IPS DF 19.7 (cell line): Measurements from ENCODE around the gene RPS16.
A peak's percentile ranks its signal among the peaks of the same experiment; 100 is the strongest.

Experiments
- DNase-seq: peaks from one replicate; pipeline ENCODE4 v3.0.0-alpha.2; 2013; ENCODE audit warnings: low read depth, low spot score

RPS16 gene

GRCh38 chr19:39407660-39408391 is 27.9 kb downstream of the RPS16 start:
- DNase-seq = no peak

GRCh38 chr19:39407410-39407659 is 28.4 kb downstream of the RPS16 start:
- no peak for DNase-seq

DNA sequence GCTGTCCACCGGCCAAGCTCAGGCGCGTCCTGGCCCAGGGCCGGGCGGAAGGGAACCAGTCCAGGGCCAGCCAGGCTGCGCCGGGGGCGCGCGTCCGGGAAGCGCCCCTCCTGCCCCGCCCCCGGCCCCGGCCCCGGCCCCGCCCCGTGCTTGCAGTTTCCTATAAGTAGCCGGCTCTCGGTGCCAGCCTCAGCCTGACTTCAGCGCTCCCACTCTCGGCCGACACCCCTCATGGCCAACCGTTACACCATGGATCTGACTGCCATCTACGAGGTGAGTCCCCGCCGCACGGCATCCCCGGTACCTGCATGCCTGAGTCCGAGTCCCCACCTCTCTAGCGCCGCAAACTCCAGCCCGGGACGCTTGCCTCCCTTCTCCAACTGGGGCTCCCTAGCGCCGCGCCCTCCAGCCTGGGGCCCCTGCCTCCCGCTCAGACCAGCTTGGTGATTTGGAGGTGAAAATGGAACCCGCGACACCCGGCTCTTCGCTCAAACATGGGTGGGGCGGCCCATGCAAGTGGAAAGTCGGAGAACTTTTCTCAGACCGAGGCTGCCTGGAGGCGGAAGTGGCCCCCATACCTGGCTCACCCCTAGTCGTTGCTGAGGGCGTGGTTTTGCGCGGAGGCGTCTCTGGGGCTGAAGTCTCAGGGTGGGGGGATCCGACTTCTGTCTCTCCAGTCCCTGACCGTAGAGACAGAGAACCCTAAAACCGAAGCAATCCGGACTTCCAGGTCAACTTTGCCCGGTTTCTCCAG is 28.9 kb downstream of the RPS16 start, which contains the start of gene ZFP36:
Gene ZFP36, plus strand, starts transcription at position 192 of the 754 bp plus-strand sequence. Its CDS starts 58 bp downstream, at position 250.
- DNase-seq = no peak

- no peak for DNase-seq
These were observed 29.6 kb downstream of the RPS16 start for GRCh38 chr19:39405958-39406655.

DNA sequence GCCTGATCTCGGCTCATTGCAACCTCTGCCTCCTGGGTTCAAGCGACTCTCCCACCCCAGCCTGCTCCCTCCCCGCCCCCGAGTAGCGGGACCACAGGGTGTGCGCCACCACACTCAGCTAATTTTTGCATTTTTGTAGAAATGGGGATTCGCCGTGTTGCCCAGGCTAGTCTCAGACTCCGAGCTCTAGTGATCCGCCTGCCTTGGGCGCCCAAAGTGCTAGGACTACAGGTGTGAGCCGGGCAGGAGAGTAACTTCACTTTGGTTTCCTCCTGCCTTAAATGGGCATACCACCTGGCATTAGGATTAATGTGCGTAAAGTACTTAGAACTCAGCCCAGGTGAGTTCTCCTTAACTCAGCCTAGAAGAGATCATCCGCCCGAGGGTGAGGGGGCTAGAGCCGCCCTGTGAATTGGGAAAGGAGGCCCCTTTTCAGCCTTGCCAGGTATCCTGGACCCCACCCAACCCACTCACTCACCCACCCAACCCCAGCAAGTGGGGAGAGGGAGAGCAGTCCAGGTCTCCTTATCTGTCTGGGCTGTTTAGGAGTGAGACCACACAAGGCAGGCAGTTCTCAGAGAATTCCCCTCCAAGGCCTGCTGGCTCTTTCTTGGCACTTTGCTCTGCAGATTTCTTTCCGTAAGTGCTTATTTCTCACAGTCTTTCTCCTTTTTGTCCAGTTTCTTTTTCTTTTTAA is 30.3 kb downstream of the RPS16 start:
- no peak for DNase-seq

GRCh38 chr19:39403331-39404312 is 32.1 kb downstream of the RPS16 start:
- DNase-seq = no peak

GRCh38 chr19:39402346-39403300 is 33.1 kb downstream of the RPS16 start:
- DNase-seq = no peak

DNA sequence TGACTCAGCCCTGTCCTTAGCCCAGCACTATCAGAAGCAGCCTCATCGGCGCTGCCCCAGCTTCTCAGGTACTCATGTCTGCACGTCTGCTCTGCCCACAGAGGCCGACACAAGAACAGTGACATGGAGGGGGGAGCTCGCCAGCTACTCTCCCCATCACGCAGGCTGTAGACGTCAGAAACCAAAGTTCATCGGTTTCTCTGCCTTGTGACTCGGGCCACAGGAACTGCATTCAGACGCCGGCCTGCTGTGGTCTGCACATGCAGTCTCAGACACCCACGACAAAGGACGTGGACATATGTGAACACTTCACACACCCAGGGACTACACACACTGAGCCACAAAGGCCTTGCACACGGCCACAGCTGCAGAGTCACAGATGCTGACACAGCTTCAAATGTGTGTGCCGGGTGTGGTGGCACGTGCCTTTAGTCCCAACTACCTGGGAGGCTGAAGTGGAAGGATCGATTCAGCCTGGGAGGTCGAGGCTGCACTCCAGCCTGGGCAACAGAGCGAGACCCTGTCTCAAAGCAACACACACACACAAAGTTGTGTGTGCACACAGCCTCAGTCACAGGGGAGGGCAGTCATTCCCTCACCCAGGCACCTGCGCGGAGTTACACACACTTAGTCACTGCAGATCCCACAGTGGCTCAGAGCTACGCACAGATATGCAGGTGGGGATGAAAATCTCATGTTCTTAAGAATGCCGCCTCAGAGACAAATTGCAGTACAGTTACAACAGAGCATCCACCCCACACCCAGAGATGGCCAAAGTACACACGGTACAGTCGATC is 34.0 kb downstream of the RPS16 start:
- no peak for DNase-seq

DNA sequence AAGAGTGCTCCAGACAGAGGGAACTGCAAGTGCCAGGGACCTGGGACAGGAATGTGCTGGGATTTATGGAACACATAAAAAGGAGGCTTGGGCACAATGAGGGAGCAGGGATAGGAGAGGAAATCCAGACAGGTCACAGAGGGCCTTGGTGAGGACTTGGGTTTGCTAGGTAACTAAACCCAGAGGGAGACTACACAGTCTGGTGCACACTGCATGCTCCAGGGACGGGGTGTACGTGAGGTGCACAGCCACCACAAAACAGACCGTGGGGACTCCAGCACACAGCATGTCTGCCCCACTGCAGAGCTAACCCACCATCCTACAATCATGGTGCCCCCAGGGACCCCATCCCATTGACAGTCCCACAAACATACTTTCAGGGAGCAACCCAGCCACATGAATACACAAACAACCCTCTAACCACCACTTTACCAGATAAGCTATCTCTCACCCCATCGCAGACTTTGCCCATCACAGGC is 34.6 kb downstream of the RPS16 start:
- DNase-seq = no peak

DNA sequence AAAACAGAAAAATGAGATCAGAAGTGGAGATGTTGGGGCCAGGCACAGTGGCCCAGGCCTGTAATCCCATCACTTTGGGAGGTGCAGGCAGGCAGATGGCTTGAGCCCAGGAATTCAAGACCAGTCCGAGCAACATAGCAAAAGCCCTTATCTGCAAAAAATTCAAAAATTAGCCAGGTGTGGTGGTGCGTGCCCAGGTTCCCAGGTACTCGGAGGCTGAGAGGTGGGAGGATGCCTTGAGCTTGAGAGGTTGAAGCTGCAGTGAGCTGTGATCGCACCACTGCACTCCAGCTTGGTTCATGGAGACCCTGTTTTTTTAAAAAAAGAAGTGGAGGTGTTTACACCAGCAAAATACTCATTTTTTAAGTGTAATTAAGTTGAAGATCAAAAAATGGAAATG is 35.7 kb downstream of the RPS16 start:
- no peak for DNase-seq

- DNase-seq = no peak
These were observed 36.1 kb downstream of the RPS16 start for GRCh38 chr19:39399668-39400050.

GRCh38 chr19:39398297-39398864 is 37.4 kb downstream of the RPS16 start:
- no peak for DNase-seq

DNA sequence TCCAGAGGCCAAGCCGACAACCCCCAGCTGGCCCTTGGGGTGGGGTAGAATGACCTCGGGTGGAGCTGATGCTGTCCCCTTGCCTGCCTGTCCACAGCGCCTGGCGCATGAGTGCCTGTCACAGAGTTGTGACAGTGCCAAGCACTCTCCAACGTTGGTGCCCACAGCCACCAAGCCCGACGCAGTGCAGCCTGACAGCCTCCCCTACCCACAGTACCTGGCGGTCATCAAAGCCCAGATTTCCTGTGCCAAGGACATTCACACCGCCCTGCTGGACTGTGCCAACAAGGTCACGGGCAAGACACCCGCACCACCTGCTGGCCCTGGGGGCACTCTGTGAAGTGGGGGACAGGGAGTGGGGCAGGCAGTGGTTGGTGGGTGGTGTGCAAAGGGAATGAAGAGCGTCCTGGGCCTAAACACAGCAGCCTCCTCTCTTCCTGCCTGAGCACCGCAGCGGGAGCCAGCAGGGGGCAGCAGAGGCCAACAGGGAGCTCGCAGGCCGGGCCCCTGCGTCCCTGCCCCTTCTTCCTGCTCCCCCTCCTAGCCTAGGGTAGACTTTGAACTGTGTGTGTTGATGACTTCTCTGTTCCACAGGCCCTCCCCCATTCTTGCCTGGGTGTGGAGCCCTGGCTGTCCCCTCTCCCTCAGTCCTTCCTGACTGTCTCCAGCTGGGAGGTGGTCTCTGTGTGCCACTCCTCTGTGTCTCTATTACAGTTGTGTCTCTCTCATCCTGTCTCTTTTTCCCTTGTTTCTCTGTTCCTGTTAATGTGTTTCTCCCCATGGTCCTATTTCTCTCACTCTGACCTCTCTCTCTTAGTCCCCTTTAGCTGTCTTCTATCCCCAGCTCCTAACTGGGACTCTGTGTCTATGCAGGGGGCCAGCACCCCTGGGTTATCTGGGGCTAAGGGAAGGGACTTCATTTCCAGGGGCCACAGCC is 38.1 kb downstream of the RPS16 start:
- DNase-seq = no peak

DNA sequence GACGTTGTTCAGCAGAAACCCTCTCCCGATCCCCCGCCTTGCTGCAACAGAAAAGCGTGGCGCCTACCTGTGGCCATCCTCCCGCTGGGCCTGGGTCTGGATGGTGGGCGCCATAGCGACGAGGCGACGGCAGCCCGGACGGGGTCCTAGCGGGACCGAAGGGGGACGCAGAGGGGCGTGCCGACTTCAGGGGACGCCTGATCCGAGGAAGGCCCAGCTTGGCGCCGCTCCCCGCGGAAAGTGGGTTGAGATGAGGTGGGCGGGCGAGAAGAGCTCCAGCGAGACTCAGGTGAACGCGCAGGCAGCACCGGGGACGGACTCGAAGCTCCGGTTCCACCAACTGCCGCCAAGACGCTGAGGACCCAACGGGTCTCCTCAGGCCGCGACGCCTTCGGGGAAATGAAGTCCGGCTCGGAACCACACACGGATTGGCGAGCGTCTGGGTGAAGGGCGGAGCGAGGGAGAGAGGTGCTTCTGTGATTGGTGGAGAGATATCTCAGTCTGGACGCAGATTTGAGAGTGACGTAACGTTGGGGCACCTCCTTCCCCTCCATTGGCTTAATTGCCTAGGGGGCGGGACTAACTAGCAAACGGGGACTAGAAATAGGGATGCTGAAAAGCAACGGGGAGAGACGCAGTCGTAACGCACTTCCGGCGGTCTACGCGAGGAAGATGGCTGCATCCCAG is 44.9 kb downstream of the RPS16 start, which contains the start of the genes MED29 and PAF1:
Gene MED29, plus strand, starts transcription at position 628 of the 687 bp plus-strand sequence. Its CDS starts 45 bp downstream, at position 673.
Gene PAF1, minus strand, starts transcription at position 356 of the 687 bp plus-strand sequence. Its CDS starts 242 bp downstream, at position 114.
- DNase-seq = peak; percentile 99

GRCh38 chr19:39390451-39390750 is 45.3 kb downstream of the RPS16 start:
- DNase-seq = no peak

DNA sequence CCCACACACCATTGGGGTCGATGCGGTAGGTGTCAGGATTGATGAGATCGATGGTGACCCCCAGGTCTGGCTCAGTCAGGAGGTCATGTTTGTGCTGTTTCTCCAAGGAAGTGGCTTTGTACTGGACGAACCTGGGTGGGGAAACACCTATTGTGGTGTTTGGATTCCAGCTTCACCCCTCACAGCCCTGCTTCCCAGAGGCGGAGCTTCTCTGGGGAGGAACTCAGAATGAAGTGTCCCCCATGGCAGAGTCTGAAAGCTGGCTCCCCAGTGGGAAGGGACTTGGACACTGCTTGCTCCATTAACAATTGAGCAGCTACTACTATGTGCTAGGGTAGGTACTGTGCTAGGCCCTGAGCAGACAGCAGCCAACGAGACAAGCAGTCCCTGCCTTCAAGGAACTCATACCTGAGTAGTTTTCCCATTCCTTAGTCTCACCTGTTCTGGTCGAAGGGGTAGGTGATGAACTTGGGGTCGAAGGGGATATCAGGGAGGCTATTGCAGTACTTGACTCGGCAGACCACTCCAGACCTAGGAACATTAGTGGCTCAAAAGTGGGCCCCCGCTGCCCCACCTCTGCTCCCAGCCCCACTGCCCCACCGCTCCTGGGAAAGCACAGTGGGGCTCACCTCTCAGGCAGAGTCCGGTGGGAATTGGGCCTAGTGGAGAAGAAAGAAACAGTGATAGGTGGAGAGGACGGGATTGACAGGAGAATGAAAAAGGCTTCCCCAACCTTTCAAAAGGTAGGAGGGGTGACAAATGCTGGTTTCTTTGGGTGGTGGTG is 45.9 kb downstream of the RPS16 start:
- no peak for DNase-seq
